Measurements from ENCODE around the gene ECD.

GRCh38 chr10:73088304-73088703, 79.5 kb downstream of the ECD start:
- TF ChIP-seq POLR2A (IDR thresholded peaks at IDR 0.05; ENCODE audit: low read depth, low read length) (no peak), EZH2 (IDR thresholded peaks at IDR 0.05; ENCODE audit: borderline replicate concordance, control insufficient read depth, low read depth, low read length) (no peak), PKNOX1 (IDR thresholded peaks at IDR 0.05) (no peak), ZZZ3 (IDR thresholded peaks at IDR 0.05; ENCODE audit: control insufficient read depth, insufficient read length, low read depth) (no peak)
